SK-N-SH treated with all-trans-retinoic acid at 6 μM for 48 hours (cell line): Measurements from ENCODE around the gene RACK1.
A peak's percentile ranks its signal among the peaks of the same experiment; 100 is the strongest.

ENCODE experiments used
- ATAC-seq: fragments of 200-7000 bp; cut with Tn5 transposase; 3 replicates; pipeline ENCODE4 v1.9.1; 2020; ENCODE audit warnings: mild to moderate bottlenecking, moderate library complexity
- ARNTL ChIP-seq: fragments of 450-650 bp; formaldehyde crosslinking; IDR thresholded peaks from 2 replicates; pipeline ENCODE4 v1.5.0; 2020; ENCODE audit warnings: low read depth, mild to moderate bottlenecking, moderate library complexity, borderline replicate concordance
- BACH2 ChIP-seq: fragments of 250-450 bp; sonication (Bioruptor Pico); IDR thresholded peaks from 2 replicates; pipeline ENCODE4 v1.9.0; 2021; ENCODE audit warnings: mild to moderate bottlenecking, borderline replicate concordance
- CREB5 ChIP-seq: fragments of 250-450 bp; sonication (Bioruptor Pico); IDR thresholded peaks from 2 replicates; pipeline ENCODE4 v1.5.1; 2020; ENCODE audit warnings: low read depth, mild to moderate bottlenecking, moderate library complexity
- CSDC2 ChIP-seq: fragments of 250-450 bp; sonication (Bioruptor Pico); IDR thresholded peaks from 2 replicates; pipeline ENCODE4 v1.5.0; 2020; ENCODE audit warnings: mild to moderate bottlenecking, moderate library complexity
- CSRNP3 ChIP-seq: fragments of 250-450 bp; sonication (Bioruptor Pico); IDR thresholded peaks from 2 replicates; pipeline ENCODE4 v1.5.1; 2021; ENCODE audit warnings: mild to moderate bottlenecking, moderate library complexity
- ESRRG ChIP-seq: fragments of 250-450 bp; sonication (Bioruptor Pico); IDR thresholded peaks from 2 replicates; pipeline ENCODE4 v1.6.1; 2021; ENCODE audit warnings: mild to moderate bottlenecking
- GLIS3 ChIP-seq: fragments of 250-450 bp; sonication (Bioruptor Pico); IDR thresholded peaks from 2 replicates; pipeline ENCODE4 v1.5.0; 2020; ENCODE audit warnings: mild to moderate bottlenecking, moderate library complexity
- ISL1 ChIP-seq: fragments of 250-450 bp; sonication (Bioruptor Pico); IDR thresholded peaks from 2 replicates; pipeline ENCODE4 v2.1.2; 2022; ENCODE audit warnings: mild to moderate bottlenecking, moderate library complexity
- OSR1 ChIP-seq: fragments of 250-450 bp; sonication (Bioruptor Pico); IDR thresholded peaks from 2 replicates; pipeline ENCODE4 v1.8.0; 2022; ENCODE audit warnings: moderate library complexity, mild to moderate bottlenecking, inconsistent platforms
- PATZ1 ChIP-seq: fragments of 250-450 bp; sonication (Bioruptor Pico); IDR thresholded peaks from 2 replicates; pipeline ENCODE4 v1.8.0; 2020; ENCODE audit warnings: mild to moderate bottlenecking, moderate library complexity, borderline replicate concordance
- POU6F1 ChIP-seq: fragments of 250-450 bp; sonication (Bioruptor Pico); IDR thresholded peaks from 2 replicates; pipeline ENCODE4 v1.8.0; 2021; ENCODE audit warnings: low read depth, mild to moderate bottlenecking, moderate library complexity, borderline replicate concordance
- PPARA ChIP-seq: fragments of 250-450 bp; sonication (Bioruptor Pico); IDR thresholded peaks from 2 replicates; pipeline ENCODE4 v1.5.0; 2020; ENCODE audit warnings: mild to moderate bottlenecking, borderline replicate concordance
- RARB ChIP-seq: fragments of 250-450 bp; sonication (Bioruptor Pico); IDR thresholded peaks from 2 replicates; pipeline ENCODE4 v1.8.0; 2021; ENCODE audit warnings: mild to moderate bottlenecking, moderate library complexity
- TOX ChIP-seq: fragments of 250-450 bp; sonication (Bioruptor Pico); IDR thresholded peaks from 2 replicates; pipeline ENCODE4 v1.8.0; 2021; ENCODE audit warnings: mild to moderate bottlenecking, moderate library complexity, borderline replicate concordance
- ZC3H10 ChIP-seq: fragments of 250-450 bp; sonication (Bioruptor Pico); IDR thresholded peaks from 2 replicates; pipeline ENCODE4 v1.5.1; 2021; ENCODE audit warnings: mild to moderate bottlenecking, moderate library complexity
- ZFP3 ChIP-seq: fragments of 250-450 bp; sonication (Bioruptor Pico); IDR thresholded peaks from 2 replicates; pipeline ENCODE4 v1.5.0; 2020; ENCODE audit warnings: mild to moderate bottlenecking, moderate library complexity
- ZFP30 ChIP-seq: fragments of 450-650 bp; formaldehyde crosslinking; IDR thresholded peaks from 2 replicates; pipeline ENCODE4 v1.5.0; 2022; ENCODE audit warnings: mild to moderate bottlenecking, moderate library complexity
- ZNF565 ChIP-seq: fragments of 450-650 bp; formaldehyde crosslinking; conservative IDR thresholded peaks from 2 replicates; pipeline ENCODE4 v1.5.0; 2020; ENCODE audit warnings: low read depth, mild to moderate bottlenecking, moderate library complexity
- ZNF70 ChIP-seq: fragments of 450-650 bp; formaldehyde crosslinking; IDR thresholded peaks from 2 replicates; pipeline ENCODE4 v1.5.0; 2020; ENCODE audit warnings: mild to moderate bottlenecking, moderate library complexity
- ZNF8 ChIP-seq: fragments of 450-650 bp; formaldehyde crosslinking; IDR thresholded peaks from 2 replicates; pipeline ENCODE4 v1.5.0; 2020; ENCODE audit warnings: mild to moderate bottlenecking, moderate library complexity
- TF ChIP-seq, protein P1 (sequence below): fragments of 250-450 bp; sonication (Bioruptor Pico); IDR thresholded peaks from 2 replicates; pipeline ENCODE4 v1.5.0; 2020; ENCODE audit warnings: mild to moderate bottlenecking, moderate library complexity

RACK1 gene

DNA sequence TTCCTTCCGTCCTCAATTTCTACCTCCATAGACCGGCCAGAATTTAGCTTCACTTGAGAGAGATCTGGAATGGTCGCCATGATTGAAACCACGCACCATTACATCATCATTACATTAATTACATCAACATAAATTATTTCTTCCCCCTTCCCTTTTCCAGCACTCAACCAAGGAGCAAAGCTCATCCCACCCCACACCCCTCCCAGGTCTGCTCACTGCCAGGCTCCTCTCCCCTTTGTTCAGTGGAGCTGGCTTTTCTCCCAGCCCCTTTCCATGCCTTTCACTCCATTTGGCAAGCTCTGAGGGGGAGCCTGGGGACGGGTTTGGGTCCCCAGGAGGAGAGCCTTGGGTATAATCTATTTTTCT lies 8.4 kb downstream of the RACK1 start:
- peak; percentile 10 for ATAC-seq
- TF ChIP-seq, protein P1, sequence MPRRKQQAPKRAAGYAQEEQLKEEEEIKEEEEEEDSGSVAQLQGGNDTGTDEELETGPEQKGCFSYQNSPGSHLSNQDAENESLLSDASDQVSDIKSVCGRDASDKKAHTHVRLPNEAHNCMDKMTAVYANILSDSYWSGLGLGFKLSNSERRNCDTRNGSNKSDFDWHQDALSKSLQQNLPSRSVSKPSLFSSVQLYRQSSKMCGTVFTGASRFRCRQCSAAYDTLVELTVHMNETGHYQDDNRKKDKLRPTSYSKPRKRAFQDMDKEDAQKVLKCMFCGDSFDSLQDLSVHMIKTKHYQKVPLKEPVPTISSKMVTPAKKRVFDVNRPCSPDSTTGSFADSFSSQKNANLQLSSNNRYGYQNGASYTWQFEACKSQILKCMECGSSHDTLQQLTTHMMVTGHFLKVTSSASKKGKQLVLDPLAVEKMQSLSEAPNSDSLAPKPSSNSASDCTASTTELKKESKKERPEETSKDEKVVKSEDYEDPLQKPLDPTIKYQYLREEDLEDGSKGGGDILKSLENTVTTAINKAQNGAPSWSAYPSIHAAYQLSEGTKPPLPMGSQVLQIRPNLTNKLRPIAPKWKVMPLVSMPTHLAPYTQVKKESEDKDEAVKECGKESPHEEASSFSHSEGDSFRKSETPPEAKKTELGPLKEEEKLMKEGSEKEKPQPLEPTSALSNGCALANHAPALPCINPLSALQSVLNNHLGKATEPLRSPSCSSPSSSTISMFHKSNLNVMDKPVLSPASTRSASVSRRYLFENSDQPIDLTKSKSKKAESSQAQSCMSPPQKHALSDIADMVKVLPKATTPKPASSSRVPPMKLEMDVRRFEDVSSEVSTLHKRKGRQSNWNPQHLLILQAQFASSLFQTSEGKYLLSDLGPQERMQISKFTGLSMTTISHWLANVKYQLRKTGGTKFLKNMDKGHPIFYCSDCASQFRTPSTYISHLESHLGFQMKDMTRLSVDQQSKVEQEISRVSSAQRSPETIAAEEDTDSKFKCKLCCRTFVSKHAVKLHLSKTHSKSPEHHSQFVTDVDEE (CRISPR knock-in tag) = no peak
- TF ChIP-seq PPARA (CRISPR knock-in tag) (no peak), CSDC2 (CRISPR knock-in tag) (no peak), ZNF565 (CRISPR knock-in tag) (no peak), RARB (CRISPR knock-in tag) (no peak), GLIS3 (peak; percentile 75; the same call in 1 of the 2 replicates), ESRRG (CRISPR knock-in tag) (no peak), ZNF8 (CRISPR knock-in tag) (no peak), ZFP3 (CRISPR knock-in tag) (no peak)
- TF ChIP-seq, all 23 proteins: peak for 1

DNA sequence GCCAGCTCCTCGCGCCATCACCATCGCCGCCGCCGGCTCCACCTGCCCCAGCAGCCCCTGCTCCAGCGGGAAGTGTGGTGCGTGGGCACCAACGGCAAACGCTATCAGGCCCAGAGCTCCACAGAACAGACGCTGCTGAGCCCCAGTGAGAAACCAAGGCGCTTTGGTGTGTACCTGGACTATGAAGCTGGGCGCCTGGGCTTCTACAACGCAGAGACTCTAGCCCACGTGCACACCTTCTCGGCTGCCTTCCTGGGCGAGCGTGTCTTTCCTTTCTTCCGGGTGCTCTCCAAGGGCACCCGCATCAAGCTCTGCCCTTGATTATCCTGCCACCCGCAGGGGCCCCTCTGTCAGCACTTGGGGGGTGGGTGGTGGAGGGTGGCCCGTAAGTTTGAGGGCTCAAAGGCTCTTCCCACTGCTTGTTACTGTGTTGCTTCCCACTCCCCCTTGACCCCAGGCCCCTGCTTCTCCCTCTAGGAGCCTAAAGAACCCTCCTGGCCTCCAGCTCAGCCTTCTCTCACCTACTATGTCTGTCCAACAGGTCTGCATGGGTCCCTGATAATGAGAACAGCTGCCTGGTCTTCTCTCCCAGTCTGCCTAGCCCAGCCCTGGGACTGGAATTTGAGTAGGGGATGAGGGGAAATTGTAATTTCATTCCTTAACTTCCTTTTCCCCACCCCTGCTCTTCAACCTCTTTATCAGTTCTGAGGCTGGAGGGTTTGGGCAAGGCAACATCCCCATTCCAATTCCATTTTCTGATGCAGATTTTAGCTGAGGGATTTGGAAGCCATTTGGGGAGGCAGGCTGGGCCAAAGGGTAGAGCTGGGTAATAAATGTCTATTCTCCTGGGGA lies 9.0 kb downstream of the RACK1 start:
- peak; percentile 32 for ATAC-seq
- TF ChIP-seq ZNF70 (CRISPR knock-in tag) (no peak), CSRNP3 (CRISPR knock-in tag) (peak; percentile 25; the same call in 1 of the 2 replicates), CREB5 (CRISPR knock-in tag) (0 out of 2 replicates have a peak, but pooled peaks have one; percentile 17), ARNTL (no peak; the same call in 1 of the 2 replicates), OSR1 (CRISPR knock-in tag) (no peak), BACH2 (CRISPR knock-in tag) (no peak), ZC3H10 (CRISPR knock-in tag) (peak; percentile 49; the same call in 1 of the 2 replicates), ZFP30 (CRISPR knock-in tag) (0 out of 2 replicates have a peak, but pooled peaks have one; percentile 19), TOX (CRISPR knock-in tag) (no peak), POU6F1 (CRISPR knock-in tag) (no peak), PPARA (CRISPR knock-in tag) (no peak)

DNA sequence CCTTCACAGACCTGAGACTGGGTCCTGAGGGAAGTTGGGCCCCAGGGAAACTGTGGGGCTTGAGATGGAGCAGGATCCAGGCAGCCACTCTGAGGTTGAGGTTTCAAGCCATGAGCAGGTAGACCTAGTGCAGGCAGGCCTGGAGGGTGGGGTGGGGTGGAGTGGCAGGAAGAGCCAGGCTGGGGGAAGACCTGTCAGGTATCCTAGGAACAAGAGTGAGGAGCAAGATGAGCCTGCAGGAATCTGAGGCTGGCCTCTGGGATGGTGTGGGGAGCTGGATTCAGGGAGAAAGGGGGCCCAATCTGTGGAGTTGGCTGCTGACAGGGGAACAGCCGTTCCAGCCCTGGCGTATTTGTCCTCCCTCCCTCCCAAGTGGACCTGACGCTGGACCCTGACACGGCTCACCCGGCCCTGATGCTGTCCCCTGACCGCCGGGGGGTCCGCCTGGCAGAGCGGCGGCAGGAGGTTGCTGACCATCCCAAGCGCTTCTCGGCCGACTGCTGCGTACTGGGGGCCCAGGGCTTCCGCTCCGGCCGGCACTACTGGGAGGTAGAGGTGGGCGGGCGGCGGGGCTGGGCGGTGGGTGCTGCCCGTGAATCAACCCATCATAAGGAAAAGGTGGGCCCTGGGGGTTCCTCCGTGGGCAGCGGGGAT lies 9.8 kb downstream of the RACK1 start:
- TF ChIP-seq PATZ1 (CRISPR knock-in tag) = no peak
- 0 out of 2 replicates have a peak, but pooled peaks have one; percentile 10 for TF ChIP-seq CREB5 (CRISPR knock-in tag)
- no peak for TF ChIP-seq ZFP3 (CRISPR knock-in tag)
- TF ChIP-seq, protein P1 (CRISPR knock-in tag) = no peak
- TF ChIP-seq ISL1 = no peak
- TF ChIP-seq ZNF70 (CRISPR knock-in tag) = no peak
- TF ChIP-seq, all 23 proteins: peak for 1
- peak; percentile 21 for ATAC-seq
